C4-2B (cell line): ENCODE data around the gene LCN6.

Experiments
- CTCF ChIP-seq: fragments of 450-650 bp; conservative IDR thresholded peaks from 2 replicates; pipeline ENCODE4 v1.5.1; 2017; ENCODE audit warnings: mild to moderate bottlenecking
- ZFX ChIP-seq: fragments of 450-650 bp; IDR thresholded peaks from 2 replicates; pipeline ENCODE4 v1.6.1; 2017

DNA sequence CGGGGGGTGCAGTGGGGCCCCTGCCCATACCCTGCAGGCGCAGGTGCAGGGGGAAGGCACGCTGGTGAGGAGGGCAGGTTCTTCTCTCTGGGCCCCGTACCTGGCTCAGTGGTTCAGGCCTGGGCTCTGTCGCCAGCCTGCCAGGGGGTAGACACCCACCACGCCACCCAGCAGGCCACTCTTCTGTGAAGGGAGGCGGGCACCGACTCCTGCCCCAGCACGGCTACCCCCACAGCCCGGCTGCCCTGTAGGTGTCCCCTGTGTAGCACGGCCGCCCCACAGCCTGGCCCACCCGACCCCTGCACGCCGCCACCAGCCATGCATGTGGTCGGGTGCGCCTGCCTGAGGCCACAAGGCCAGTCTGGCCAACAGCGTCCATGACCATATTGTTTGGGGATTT is 1.7 kb downstream of the LCN6 start:
- TF ChIP-seq CTCF (no peak), ZFX (no peak)
